Liver (tissue), 9 donors: ENCODE measurements around the gene SMYD2. TPM values are rescaled to one million over a fixed set of nuclear protein-coding genes. Genes with fewer than 3 reads are reported as not detected.

Source experiments
- DNase-seq: peaks from one replicate; pipeline ENCODE4 v3.0.0-alpha.2; 2017; ENCODE audit warnings: low spot score
- H3K27ac ChIP-seq, 2 donors: one replicate each; pipeline ENCODE4 v1.7.0; 2013; ENCODE audit warnings: inconsistent platforms in 2 of 2, low read length in 2 of 2, control low read depth in 1 of 2, low read depth in 1 of 2, mild to moderate bottlenecking in 1 of 2
- H3K27me3 ChIP-seq, 4 donors: one replicate each; pipeline versions ENCODE4 v1.6.1 to v1.7.0; 2013; ENCODE audit warnings: low read length in 3 of 4, inconsistent platforms in 1 of 4, mild to moderate bottlenecking in 1 of 4, moderate library complexity in 1 of 4; ENCODE audit not compliant: control insufficient read depth in 4 of 4, insufficient read depth in 4 of 4
- H3K36me3 ChIP-seq, 4 donors: one replicate each; pipeline versions ENCODE4 v1.6.1 to v1.7.0; 2013; ENCODE audit warnings: low read length in 3 of 4, mild to moderate bottlenecking in 3 of 4, low read depth in 1 of 4, moderate library complexity in 1 of 4; ENCODE audit not compliant: control insufficient read depth in 4 of 4, insufficient read depth in 3 of 4
- H3K4me1 ChIP-seq, 4 donors: one replicate each; pipeline versions ENCODE4 v1.6.1 to v1.7.0; 2013; ENCODE audit warnings: low read length in 3 of 4, mild to moderate bottlenecking in 3 of 4, moderate library complexity in 1 of 4; ENCODE audit not compliant: control insufficient read depth in 4 of 4, insufficient read depth in 4 of 4
- H3K4me3 ChIP-seq, 3 donors: one replicate each; pipeline versions ENCODE4 v1.6.1 to v1.7.0; 2013; ENCODE audit warnings: low read length in 3 of 3, control low read depth in 1 of 3, low read depth in 1 of 3, mild to moderate bottlenecking in 1 of 3
- H3K9ac ChIP-seq, 2 donors: one replicate each; pipeline ENCODE4 v1.7.0; 2013; ENCODE audit warnings: low read length in 2 of 2, mild to moderate bottlenecking in 2 of 2, moderate library complexity in 2 of 2, control low read depth in 1 of 2, low read depth in 1 of 2
- H3K9me3 ChIP-seq, 4 donors: one replicate each; pipeline versions ENCODE4 v1.6.1 to v1.7.0; 2013; ENCODE audit warnings: low read length in 3 of 4; ENCODE audit not compliant: control insufficient read depth in 4 of 4
- ATF3 ChIP-seq: IDR thresholded peaks from 2 replicates; pipeline ENCODE4 v1.6.1; 2016; ENCODE audit warnings: antibody characterized with exemption
- CTCF ChIP-seq: fragments of 150-350 bp; IDR thresholded peaks from 2 replicates; pipeline ENCODE4 v1.5.1; 2017; ENCODE audit warnings: improper control_type of control experiment, low read depth, low read length; ENCODE audit not compliant: missing input control
- EGR1 ChIP-seq, 2 donors: IDR thresholded peaks; 2 replicates each; pipeline ENCODE4 v1.6.1; 2016 to 2018; ENCODE audit warnings: antibody characterized with exemption in 2 of 2, low read depth in 2 of 2
- FOXA1 ChIP-seq: IDR thresholded peaks from 2 replicates; pipeline ENCODE4 v1.6.1; 2016; ENCODE audit warnings: antibody characterized with exemption
- FOXA2 ChIP-seq: IDR thresholded peaks from 2 replicates; pipeline ENCODE4 v1.6.1; 2016; ENCODE audit warnings: antibody characterized with exemption
- GABPA ChIP-seq, 2 donors: IDR thresholded peaks in 1 of 2; conservative IDR thresholded peaks in 1 of 2; 2 replicates each; pipeline ENCODE4 v1.6.1; 2016; ENCODE audit warnings: antibody characterized with exemption in 2 of 2, mild to moderate bottlenecking in 1 of 2, moderate library complexity in 1 of 2
- HNF4A ChIP-seq, 2 donors: conservative IDR thresholded peaks; 2 replicates each; pipeline ENCODE4 v1.6.1; 2016; ENCODE audit warnings: antibody characterized with exemption in 2 of 2, mild to moderate bottlenecking in 2 of 2
- HNF4G ChIP-seq: IDR thresholded peaks from 2 replicates; pipeline ENCODE4 v1.6.1; 2016; ENCODE audit warnings: antibody characterized with exemption
- JUND ChIP-seq, 2 donors: IDR thresholded peaks; 2 replicates each; pipeline ENCODE4 v1.6.1; 2016; ENCODE audit warnings: antibody characterized with exemption in 2 of 2
- MAX ChIP-seq: IDR thresholded peaks from 2 replicates; pipeline ENCODE4 v1.6.1; 2016; ENCODE audit warnings: antibody characterized with exemption
- NR2F2 ChIP-seq: IDR thresholded peaks from 2 replicates; pipeline ENCODE4 v1.6.1; 2016; ENCODE audit warnings: antibody characterized with exemption
- RAD21 ChIP-seq, 2 donors: IDR thresholded peaks; 2 replicates each; pipeline ENCODE4 v1.6.1; 2016; ENCODE audit warnings: antibody characterized with exemption in 2 of 2, mild to moderate bottlenecking in 2 of 2
- REST ChIP-seq: IDR thresholded peaks from 2 replicates; pipeline ENCODE4 v1.6.1; 2016; ENCODE audit warnings: antibody characterized with exemption, mild to moderate bottlenecking
- RXRA ChIP-seq, 2 donors: IDR thresholded peaks; 2 replicates each; pipeline ENCODE4 v1.6.1; 2017 to 2018; ENCODE audit warnings: antibody characterized with exemption in 2 of 2, mild to moderate bottlenecking in 1 of 2
- SP1 ChIP-seq: IDR thresholded peaks from 2 replicates; pipeline ENCODE4 v1.6.1; 2018; ENCODE audit warnings: antibody characterized with exemption, mild to moderate bottlenecking
- TAF1 ChIP-seq: conservative IDR thresholded peaks from 2 replicates; pipeline ENCODE4 v1.6.1; 2016; ENCODE audit warnings: antibody characterized with exemption, mild to moderate bottlenecking
- YY1 ChIP-seq: IDR thresholded peaks from 2 replicates; pipeline ENCODE4 v1.6.1; 2016; ENCODE audit warnings: antibody characterized with exemption, mild to moderate bottlenecking
- ZBTB33 ChIP-seq: IDR thresholded peaks from 2 replicates; pipeline ENCODE4 v1.6.1; 2016; ENCODE audit warnings: antibody characterized with exemption
- WGBS: extraction: QIAGEN DNeasy Blood & Tissue Kit; methylation state at CpG from one replicate; pipeline ENCODE4 v1.1.7; 2013; 5-methylcytosine and 5-hydroxymethylcytosine counted together
- polyA plus RNA-seq, 2 donors: library from polyadenylated mRNA; stranded (reverse) in 1 of 2; unstranded in 1 of 2; fragments of 200-250 nt in 1 of 2; fragments of >200 nt in 1 of 2; fragmentation: Nextera tagmentation in 1 of 2; extraction: Ambion mirVana in 1 of 2; gene quantifications; one replicate each; pipeline versions ENCODE4 v1.2.1 to v1.2.3, GENCODE V29; 2013 to 2015
- total RNA-seq, 2 donors: library from RNA; depleted of rRNA; stranded (reverse); fragments of >200 nt; gene quantifications; one replicate each; pipeline ENCODE4 v1.2.3, GENCODE V29; 2014
- donor health status: healthy.
- donor health status: healthy.
- donor health status: healthy.
- donor health status: healthy.
- donor health status: healthy.

SMYD2 gene
- total and polyA plus RNA-seq, 4 donors, result 11.9 to 20.2 (median 17.2) TPM

- Histone ChIP-seq H3K4me3 (no peak overlapping the region), H3K36me3 (no peaks in the 10 kb centered on the region), H3K9me3 (no peaks in the 10 kb centered on the region), H3K27ac (no peak overlapping the region), H3K4me1 (peaks cover 0 to 2% (median 0%) of the 10 kb centered on the region in 4 donors), H3K9ac (no peak overlapping the region), H3K27me3 (no peaks in the 10 kb centered on the region)
- DNase-seq, result no peak
- TF ChIP-seq RAD21 (IDR thresholded peaks at IDR 0.05), result no peak
- TF ChIP-seq TAF1, result no peak
- TF ChIP-seq FOXA1, result no peak
- TF ChIP-seq YY1, result no peak
- no peak for TF ChIP-seq ZBTB33
- TF ChIP-seq NR2F2, result no peak
- TF ChIP-seq JUND (IDR thresholded peaks at IDR 0.05), result no peak
- TF ChIP-seq RXRA (IDR thresholded peaks at IDR 0.05), result no peak
- TF ChIP-seq HNF4G, result no peak
- no peak for TF ChIP-seq GABPA (IDR thresholded peaks at IDR 0.05 in 1 of 2, conservative IDR thresholded peaks at IDR 0.05 in 1 of 2)
- no peak for TF ChIP-seq ATF3
- TF ChIP-seq EGR1 (IDR thresholded peaks at IDR 0.05; ENCODE audit: low read depth in 2 of 2), result no peak
- no peak for TF ChIP-seq CTCF
- TF ChIP-seq REST, result no peak
- no peak for TF ChIP-seq MAX
- TF ChIP-seq FOXA2, result no peak
- TF ChIP-seq HNF4A (conservative IDR thresholded peaks at IDR 0.05), result no peak
- TF ChIP-seq SP1, result no peak
These were observed 63.9 kb downstream of the SMYD2 start for GRCh38 chr1:214344897-214345296.

- 98% methylated on average over 5 of the region's 5 CpGs for WGBS
- TF ChIP-seq FOXA1 (no peak), TAF1 (no peak), ZBTB33 (no peak), EGR1 (IDR thresholded peaks at IDR 0.05; ENCODE audit: low read depth in 2 of 2) (no peak), FOXA2 (no peak), YY1 (no peak), HNF4A (conservative IDR thresholded peaks at IDR 0.05) (no peak), RAD21 (IDR thresholded peaks at IDR 0.05) (no peak), JUND (IDR thresholded peaks at IDR 0.05) (no peak), SP1 (no peak), REST (no peak), RXRA (IDR thresholded peaks at IDR 0.05) (no peak), MAX (no peak)
- no peak overlapping the region for H3K9ac ChIP-seq
- no peaks in the 10 kb centered on the region for H3K36me3 ChIP-seq
- no peak overlapping the region for H3K27ac ChIP-seq
- H3K27me3 ChIP-seq, result no peaks in the 10 kb centered on the region
- no peaks in the 10 kb centered on the region for H3K9me3 ChIP-seq
- H3K4me3 ChIP-seq, result no peak overlapping the region
- no peak for DNase-seq
- H3K4me1 ChIP-seq, result peaks cover 0 to 2% (median 0%) of the 10 kb centered on the region in 4 donors
These were observed 68.0 kb downstream of the SMYD2 start for GRCh38 chr1:214349008-214349407.
